Measurements from ENCODE around the gene PIP4K2A.

- TF ChIP-seq YY1 (IDR thresholded peaks at IDR 0.05; ENCODE audit: insufficient read depth, insufficient read length) (no peak), ZNF274 (IDR thresholded peaks at IDR 0.05; ENCODE audit: low read depth, low read length) (no peak)
These were observed 54.5 kb downstream of the PIP4K2A start for GRCh38 chr10:22659866-22660265.
